HG02852 (cell line): ENCODE data around the gene HCAR1.
A peak's percentile ranks its signal among the peaks of the same experiment; 100 is the strongest.
"Not testable (repeated sequence)": the region's sequence is repeated elsewhere in the genome, so short reads cannot be mapped to it uniquely, and the experiment has no call there.

Experiments
- ATAC-seq: cut with Tn5 transposase; IDR thresholded peaks from one replicate; pipeline ENCODE4 v1.9.1; 2021; ENCODE audit warnings: mild to moderate bottlenecking, moderate library complexity; ENCODE audit not compliant: unreplicated experiment

The HCAR1 gene, protein sequence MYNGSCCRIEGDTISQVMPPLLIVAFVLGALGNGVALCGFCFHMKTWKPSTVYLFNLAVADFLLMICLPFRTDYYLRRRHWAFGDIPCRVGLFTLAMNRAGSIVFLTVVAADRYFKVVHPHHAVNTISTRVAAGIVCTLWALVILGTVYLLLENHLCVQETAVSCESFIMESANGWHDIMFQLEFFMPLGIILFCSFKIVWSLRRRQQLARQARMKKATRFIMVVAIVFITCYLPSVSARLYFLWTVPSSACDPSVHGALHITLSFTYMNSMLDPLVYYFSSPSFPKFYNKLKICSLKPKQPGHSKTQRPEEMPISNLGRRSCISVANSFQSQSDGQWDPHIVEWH

GRCh38 chr12:122730215-122731014 is at the start of gene HCAR1:
HCAR1 (minus strand) TSS chr12:122730844; CDS start chr12:122730339, 505 bp downstream.
- no peak for ATAC-seq

- no peak for ATAC-seq
These were observed 26.9 kb upstream of the HCAR1 start for GRCh38 chr12:122757568-122757967.

- no peak for ATAC-seq
These were observed 24.1 kb upstream of the HCAR1 start for GRCh38 chr12:122754790-122755189.

- no peak for ATAC-seq
These were observed 22.6 kb upstream of the HCAR1 start for GRCh38 chr12:122753319-122753650.

DNA sequence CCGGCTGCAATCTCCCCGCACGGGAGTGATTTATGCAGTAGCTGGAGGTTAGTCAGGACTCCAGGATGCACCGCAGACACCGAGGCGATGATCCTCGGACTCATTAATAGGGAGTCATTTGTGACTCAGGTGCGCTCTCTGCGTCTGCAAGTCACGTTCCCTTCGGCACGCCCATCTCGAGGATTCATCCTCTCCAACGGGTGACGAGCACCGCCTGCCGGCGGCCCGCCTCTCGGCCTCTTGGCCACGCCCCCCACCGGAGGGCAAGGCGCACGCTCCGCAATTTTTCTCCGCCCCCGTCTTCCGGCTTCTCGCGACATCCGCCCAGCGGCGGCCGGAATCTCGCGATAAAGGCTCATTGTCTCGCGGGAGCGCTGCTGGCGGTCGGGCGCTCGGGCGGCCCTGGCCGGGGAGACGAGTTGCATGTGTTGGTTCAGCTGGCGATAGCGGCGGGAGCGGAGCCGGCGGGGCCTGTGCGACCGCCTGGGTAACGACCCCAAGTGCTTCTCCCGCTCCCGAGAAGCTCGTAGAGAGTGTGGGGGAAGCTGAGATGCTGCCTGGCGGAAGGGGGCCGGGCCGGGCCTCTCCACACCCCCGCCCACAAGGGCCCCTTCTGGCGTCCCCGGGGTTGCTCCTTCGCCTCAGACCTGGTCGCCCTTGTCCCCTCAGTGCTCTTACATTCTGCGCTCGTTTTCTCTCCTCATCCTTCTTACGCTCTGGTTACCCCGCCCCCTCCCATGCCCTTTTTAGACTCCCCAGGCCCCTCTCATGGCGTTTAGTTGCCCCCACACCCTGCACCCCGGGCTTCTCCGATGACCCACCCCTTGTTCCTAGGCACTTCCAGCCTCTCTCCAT is 22.0 kb upstream of the HCAR1 start, which contains the start of gene DENR:
Gene DENR (plus strand): TSS at position 361 of the 855 bp plus-strand sequence. CDS start 878 bp downstream, outside the sequence.
- ATAC-seq: peak; percentile 96

- not testable (repeated sequence) for ATAC-seq
These were observed 20.3 kb upstream of the HCAR1 start for GRCh38 chr12:122750781-122751515.

- no peak for ATAC-seq
These were observed 19.1 kb upstream of the HCAR1 start for GRCh38 chr12:122749569-122750332.

DNA sequence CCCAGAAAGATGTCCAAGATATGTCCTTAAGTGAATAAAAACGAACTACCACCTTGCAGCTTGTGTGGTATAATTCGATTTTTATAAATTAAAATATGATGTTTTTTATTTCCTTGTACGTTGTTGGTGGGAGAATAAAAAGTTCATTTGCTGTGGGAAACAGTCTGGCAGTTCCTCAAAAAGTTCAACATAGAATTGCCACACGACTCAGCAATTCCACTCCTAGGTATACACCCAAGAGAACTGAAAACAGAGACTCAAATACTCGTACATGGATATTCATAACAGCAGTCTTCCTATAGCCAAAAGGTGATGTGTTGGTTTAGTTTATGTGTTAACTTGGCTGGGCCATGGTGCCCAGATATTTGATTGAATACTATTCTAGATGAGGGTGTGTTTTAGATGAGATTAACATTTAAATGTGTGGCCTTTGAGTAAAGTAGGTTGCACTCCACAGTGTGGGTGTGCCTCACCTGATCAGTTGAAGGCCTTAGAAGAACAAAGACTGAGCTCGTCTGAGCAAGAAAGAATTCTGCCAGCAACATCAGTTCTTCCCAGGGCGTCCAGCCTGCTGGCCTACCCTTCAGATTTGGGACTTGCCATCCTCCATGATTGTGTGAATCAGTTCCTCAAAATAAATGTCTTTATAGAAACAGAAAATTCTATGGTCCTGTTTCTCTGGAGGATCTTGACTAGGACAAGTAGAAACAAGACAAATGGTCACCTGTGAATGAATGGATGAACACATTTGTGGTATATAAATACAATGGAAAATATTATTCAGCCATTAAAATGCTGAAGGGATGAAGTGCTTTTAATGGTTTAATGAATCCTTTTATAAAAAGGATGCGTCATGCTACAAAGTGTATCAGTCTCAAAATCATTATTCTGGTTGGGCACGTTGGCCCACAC is 16.8 kb upstream of the HCAR1 start:
- ATAC-seq: no peak

GRCh38 chr12:122743895-122744525 is 13.4 kb upstream of the HCAR1 start:
- no peak for ATAC-seq

- ATAC-seq: no peak
These were observed 9.7 kb upstream of the HCAR1 start for GRCh38 chr12:122740351-122740750.

- ATAC-seq: no peak
These were observed 7.9 kb upstream of the HCAR1 start for GRCh38 chr12:122738571-122738970.

DNA sequence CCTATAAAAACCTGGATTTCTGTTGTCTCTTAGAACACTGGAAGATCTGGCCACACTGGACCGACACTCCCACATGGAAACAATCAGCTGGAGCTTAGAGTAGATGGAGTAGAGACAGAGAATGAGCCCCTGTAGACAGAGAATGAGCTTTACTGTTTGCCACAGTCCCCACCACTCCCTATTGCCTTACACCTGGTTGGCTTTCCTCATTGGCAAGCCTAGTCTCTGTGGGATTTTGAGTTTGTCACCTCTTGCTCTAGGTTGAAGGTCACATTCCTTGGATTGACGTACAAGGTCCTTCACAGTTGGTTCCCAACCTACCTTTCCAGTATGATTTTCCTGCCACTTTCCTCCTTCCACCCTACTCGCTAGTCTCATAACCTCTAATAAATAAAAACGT is 2.0 kb upstream of the HCAR1 start:
- no peak for ATAC-seq

- ATAC-seq: no peak
These were observed 1.5 kb upstream of the HCAR1 start for GRCh38 chr12:122732170-122732569.

GRCh38 chr12:122729583-122730214 is 945 bp downstream of the HCAR1 start:
- ATAC-seq: no peak

- peak; percentile 56 for ATAC-seq
These were observed 4.5 kb downstream of the HCAR1 start for GRCh38 chr12:122726080-122726558.

GRCh38 chr12:122725452-122726079 is 5.1 kb downstream of the HCAR1 start:
- ATAC-seq: no peak

- no peak for ATAC-seq
These were observed 5.9 kb downstream of the HCAR1 start for GRCh38 chr12:122724641-122725243.
